HG03103 (cell line): ENCODE data around the gene ETV1.

ENCODE experiments used
- ATAC-seq: cut with Tn5 transposase; IDR thresholded peaks from one replicate; pipeline ENCODE4 v1.9.1; 2021; ENCODE audit warnings: low read depth; ENCODE audit not compliant: unreplicated experiment

Gene ETV1

GRCh38 chr7:13841284-13841683 lies 148.2 kb downstream of the ETV1 start:
- ATAC-seq: no peak
